ENCODE measurements around the gene LIPC.

Gene LIPC

GRCh38 chr15:58477170-58477569 lies 45.4 kb downstream of the LIPC start:
- DNase-seq, result no peak

- no peak for DNase-seq
These were observed 46.2 kb downstream of the LIPC start for GRCh38 chr15:58478035-58478434.

- no peak for DNase-seq
These were observed 46.8 kb downstream of the LIPC start for GRCh38 chr15:58478579-58478978.

GRCh38 chr15:58479941-58480340 lies 48.1 kb downstream of the LIPC start:
- DNase-seq, result no peak

GRCh38 chr15:58483376-58483775 lies 51.6 kb downstream of the LIPC start:
- no peak for DNase-seq

- no peak for DNase-seq
These were observed 53.2 kb downstream of the LIPC start for GRCh38 chr15:58484791-58485600.

- no peak for DNase-seq
These were observed 54.3 kb downstream of the LIPC start for GRCh38 chr15:58486062-58486461.

GRCh38 chr15:58486564-58486963 lies 54.8 kb downstream of the LIPC start:
- DNase-seq, result no peak

- DNase-seq, result no peak
These were observed 55.4 kb downstream of the LIPC start for GRCh38 chr15:58487041-58487723.

- no peak for DNase-seq
These were observed 55.9 kb downstream of the LIPC start for GRCh38 chr15:58487724-58488120.

- DNase-seq, result no peak
These were observed 57.7 kb downstream of the LIPC start for GRCh38 chr15:58489289-58490085.

- no peak for DNase-seq
These were observed 58.5 kb downstream of the LIPC start for GRCh38 chr15:58490086-58490887.

GRCh38 chr15:58490888-58491473 lies 59.2 kb downstream of the LIPC start:
- no peak for DNase-seq

GRCh38 chr15:58491499-58492202 lies 59.9 kb downstream of the LIPC start:
- no peak for DNase-seq

GRCh38 chr15:58492661-58493397 lies 61.0 kb downstream of the LIPC start:
- no peak for DNase-seq

- no peak for DNase-seq
These were observed 62.8 kb downstream of the LIPC start for GRCh38 chr15:58494567-58494966.

- DNase-seq, result no peak
These were observed 64.2 kb downstream of the LIPC start for GRCh38 chr15:58495891-58496408.

GRCh38 chr15:58497046-58497785 lies 65.4 kb downstream of the LIPC start:
- no peak for DNase-seq

GRCh38 chr15:58498821-58499580 lies 67.2 kb downstream of the LIPC start:
- no peak for DNase-seq

Data from NCI-H774 (cell line).